Mucosa of descending colon (tissue), 3 donors: ENCODE results near the gene MAP2K6. TPM values are rescaled to one million over a fixed set of nuclear protein-coding genes. Genes with fewer than 3 reads are reported as not detected.
A peak's percentile ranks its signal among the peaks of the same experiment; 100 is the strongest.

Source experiments
- ATAC-seq: fragments of 200-7000 bp; cut with Tn5 transposase; one replicate; pipeline ENCODE4 v1.9.1; 2020; ENCODE audit warnings: mild to moderate bottlenecking, moderate library complexity
- DNase-seq, 3 donors: peaks; one replicate each; pipeline ENCODE4 v3.0.0-alpha.2; 2020
- H3K36me3 ChIP-seq: fragments of 200-600 bp; one replicate; pipeline ENCODE4 v1.8.0; 2021; ENCODE audit warnings: low read depth, mild to moderate bottlenecking
- H3K4me1 ChIP-seq: fragments of 200-600 bp; one replicate; pipeline ENCODE4 v1.8.0; 2021; ENCODE audit warnings: low read depth, mild to moderate bottlenecking
- H3K4me3 ChIP-seq: fragments of 200-600 bp; one replicate; pipeline ENCODE4 v1.8.0; 2021; ENCODE audit warnings: mild to moderate bottlenecking
- H3K9me3 ChIP-seq: fragments of 200-600 bp; one replicate; pipeline ENCODE4 v1.8.0; 2021; ENCODE audit warnings: mild to moderate bottlenecking
- CTCF ChIP-seq: fragments of 200-600 bp; IDR thresholded peaks from one replicate; pipeline ENCODE4 v1.8.0; 2022; ENCODE audit warnings: antibody characterized with exemption, mild to moderate bottlenecking
- intact Hi-C, 2 donors: fragments of 100-400 bp; cut with DNase I in 1 of 2; cut with micrococcal nuclease in 1 of 2; formaldehyde crosslinking; loops; one replicate each; pipeline versions ENCODE4 v1.11.0 to v1.11.1; 2022; cut with DNase I, micrococcal nuclease
- long read RNA-seq, 2 donors: library from polyadenylated mRNA; unstranded; transcript quantifications; one replicate each; pipeline ENCODE4 v2.0.0, GENCODE V29; 2019 to 2021
- total RNA-seq, 3 donors: library from RNA; stranded (reverse); fragmentation: NEBNext Ultra II Directional in 2 of 3; extraction: Animal tissue kit (Norgen Biotek cat#: 25700) in 2 of 3; gene quantifications; one replicate each; pipeline versions ENCODE4 v1.2.1 to v1.2.4, GENCODE V29; 2021 to 2023
- donor health status: DM: no; HTN: no; CAD: no; lungs with moderate emphysema.
- donor health status: DM: no; HTN: no; CAD: no.
- donor health status: DM: no; HTN: yes; CAD: no.

The MAP2K6 gene
- 100 to 1,000 TPM in 2 of 3 donors, 10 to 100 TPM in 1; 62.9 to 146 (median 117) TPM for total RNA-seq
- long read RNA-seq, donor 1, full-length matches to known transcripts = 10 of 29 reads
- long read RNA-seq, donor 1, partial matches to known transcripts = 4 of 29 reads
- long read RNA-seq, donor 1, other reads (novel, unspliced or antisense) = 15 of 29 reads
- long read RNA-seq, donor 2, full-length matches to known transcripts = 19 of 51 reads
- long read RNA-seq, donor 2, partial matches to known transcripts = 3 of 51 reads
- long read RNA-seq, donor 2, other reads (novel, unspliced or antisense) = 29 of 51 reads

GRCh38 chr17:69414408-69415274 lies at the start of gene MAP2K6:
TSS of gene MAP2K6 (plus strand) at chr17:69414697. CDS start at chr17:69414985, 288 bp downstream.
- H3K9me3 ChIP-seq = no peaks in the 10 kb centered on the region
- peak within 1 kb of the TSS; percentile 25 for H3K4me3 ChIP-seq
- no peaks in the 10 kb centered on the region for H3K36me3 ChIP-seq
- DNase-seq = peak; percentile 89 to 92 (median 92)
- peak; percentile 94 for ATAC-seq
- intact Hi-C loops = loop anchor here in 1 of 2 donors (5.0 kb wide), 1 partner anchor 87 kb away; the partner anchor contains the start of gene ABCA5
- TF ChIP-seq CTCF = no peak
- H3K4me1 ChIP-seq = peaks cover 31% of the 10 kb centered on the region

- no peaks in the 10 kb centered on the region for H3K36me3 ChIP-seq
- H3K4me1 ChIP-seq = no peaks in the 10 kb centered on the region
- no peak for DNase-seq
- no peak for ATAC-seq
- no peak for TF ChIP-seq CTCF
- intact Hi-C loops = no loop called here
- no peak overlapping the region for H3K4me3 ChIP-seq
- H3K9me3 ChIP-seq = no peaks in the 10 kb centered on the region
Measured at GRCh38 chr17:69367298-69367697, 47.2 kb upstream of the MAP2K6 start.

- intact Hi-C loops = no loop called here
- DNase-seq (peak in 1 of 3 donors; percentile 17), ATAC-seq (peak; percentile 52)
- Histone ChIP-seq H3K36me3 (no peaks in the 10 kb centered on the region), H3K4me3 (no peak overlapping the region), H3K4me1 (peaks cover 2% of the 10 kb centered on the region), H3K9me3 (no peaks in the 10 kb centered on the region)
- TF ChIP-seq CTCF = no peak
Measured at GRCh38 chr17:69373069-69373468, 41.4 kb upstream of the MAP2K6 start.

- Histone ChIP-seq H3K4me1 (peaks cover 2% of the 10 kb centered on the region), H3K36me3 (no peaks in the 10 kb centered on the region), H3K9me3 (no peaks in the 10 kb centered on the region), H3K4me3 (no peak overlapping the region)
- ATAC-seq = no peak
- TF ChIP-seq CTCF = no peak
- DNase-seq = no peak
- intact Hi-C loops = no loop called here
Measured at GRCh38 chr17:69375229-69375628, 39.3 kb upstream of the MAP2K6 start.

- Histone ChIP-seq H3K9me3 (no peaks in the 10 kb centered on the region), H3K4me1 (no peaks in the 10 kb centered on the region), H3K4me3 (no peak overlapping the region), H3K36me3 (no peaks in the 10 kb centered on the region)
- DNase-seq (no peak), ATAC-seq (no peak)
- intact Hi-C loops = no loop called here
- TF ChIP-seq CTCF = no peak
Measured at GRCh38 chr17:69388822-69389442, 25.6 kb upstream of the MAP2K6 start.
